Smooth muscle cell (in vitro differentiated cells): Measurements from ENCODE around the gene CEP290. TPM values are rescaled to one million over a fixed set of nuclear protein-coding genes. Genes with fewer than 3 reads are reported as not detected.

Experiments used
- DNase-seq: peaks from one replicate; lab custom pipeline; 2025; ENCODE audit not compliant: unreplicated experiment; lab: John Stamatoyannopoulos, UW
- H2AFZ ChIP-seq: fragments of 200-600 bp; sonication (generic); 2 replicates; pipeline ENCODE4 v1.6.0; 2016; ENCODE audit warnings: antibody characterized with exemption, low read depth, mild to moderate bottlenecking
- H3F3A ChIP-seq: fragments of 200-600 bp; sonication (generic); 2 replicates; pipeline ENCODE4 v1.6.0; 2017; ENCODE audit warnings: antibody characterized with exemption, low read depth
- H3K27ac ChIP-seq: fragments of 200-600 bp; sonication (generic); 2 replicates; pipeline ENCODE4 v1.5.1; 2016; ENCODE audit warnings: low read depth, mild to moderate bottlenecking
- H3K27me3 ChIP-seq: fragments of 200-600 bp; sonication (generic); 2 replicates; pipeline ENCODE4 v1.6.1; 2016; ENCODE audit warnings: low read depth, mild to moderate bottlenecking
- H3K36me3 ChIP-seq: fragments of 200-600 bp; sonication (generic); 2 replicates; pipeline ENCODE4 v1.5.1; 2016; ENCODE audit warnings: low read depth
- H3K4me1 ChIP-seq: fragments of 200-600 bp; sonication (generic); 2 replicates; pipeline ENCODE4 v1.5.1; 2016; ENCODE audit warnings: low read depth
- H3K4me2 ChIP-seq: fragments of 200-600 bp; sonication (generic); 2 replicates; pipeline ENCODE4 v1.6.0; 2016; ENCODE audit warnings: mild to moderate bottlenecking
- H3K4me3 ChIP-seq: fragments of 200-600 bp; sonication (generic); 2 replicates; pipeline ENCODE4 v1.5.1; 2016; ENCODE audit warnings: mild to moderate bottlenecking
- H3K79me2 ChIP-seq: fragments of 200-600 bp; sonication (generic); 2 replicates; pipeline ENCODE4 v1.6.0; 2016; ENCODE audit warnings: low read depth, mild to moderate bottlenecking
- H3K9ac ChIP-seq: fragments of 200-600 bp; sonication (generic); 2 replicates; pipeline ENCODE4 v1.6.0; 2016; ENCODE audit warnings: low read depth
- H3K9me3 ChIP-seq: fragments of 200-600 bp; sonication (generic); replicated peaks from 2 replicates; pipeline ENCODE4 v1.5.1; 2016; ENCODE audit warnings: low read depth
- H4K20me1 ChIP-seq: fragments of 200-600 bp; sonication (generic); 2 replicates; pipeline ENCODE4 v1.6.0; 2016; ENCODE audit warnings: low read depth
- CTCF ChIP-seq: fragments of 200-600 bp; sonication (generic); IDR thresholded peaks from 2 replicates; pipeline ENCODE4 v1.5.1; 2017; ENCODE audit warnings: borderline replicate concordance, mild to moderate bottlenecking, antibody characterized with exemption; ENCODE audit not compliant: insufficient read depth, poor library complexity, severe bottlenecking
- WGBS: methylation state at CpG from one replicate; pipeline ENCODE4 v1.1.7; 2016; ENCODE audit warnings: low lambda C conversion rate; 5-methylcytosine and 5-hydroxymethylcytosine counted together
- polyA plus RNA-seq: library from polyadenylated mRNA; unstranded; fragments of >200 nt; fragmentation: Nextera tagmentation; extraction: Ambion mirVana; gene quantifications from 2 replicates; pipeline ENCODE4 v1.2.1, GENCODE V29; 2016
- total RNA-seq: library from RNA; depleted of rRNA; stranded (reverse); fragments of >200 nt; gene quantifications from 2 replicates; pipeline ENCODE4 v1.2.3, GENCODE V29; 2014

Gene CEP290
- total and polyA plus RNA-seq, 2 experiments from 2014 or later: 10.4 to 13.2 TPM

DNA sequence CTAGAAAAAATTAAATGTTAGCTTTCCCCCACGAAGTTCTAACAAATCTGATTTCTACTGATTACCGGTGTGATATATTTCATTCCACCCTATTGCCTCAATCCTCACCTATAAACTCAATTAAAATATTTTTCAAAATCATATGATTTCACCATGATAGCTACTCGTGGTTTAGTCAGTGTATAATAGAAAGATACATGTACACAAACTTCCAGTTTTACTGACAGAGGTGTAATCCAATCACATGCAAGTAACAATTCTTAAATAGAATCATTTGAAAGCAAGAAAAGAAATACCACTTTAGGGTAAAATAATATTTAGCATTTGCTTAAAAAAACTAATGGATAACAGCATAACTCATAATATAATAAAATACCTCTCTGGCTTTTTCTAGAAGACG is 57.7 kb downstream of the CEP290 start:
- WGBS: 97% methylated on average over 4 of the region's 4 CpGs

GRCh38 chr12:88083634-88084033 is 58.3 kb downstream of the CEP290 start:
- no peak overlapping the region for H2AFZ ChIP-seq
- no peaks in the 10 kb centered on the region for H3F3A ChIP-seq
- H3K27me3 ChIP-seq: no peaks in the 10 kb centered on the region
- no peaks in the 10 kb centered on the region for H4K20me1 ChIP-seq
- H3K9me3 ChIP-seq: no peaks in the 10 kb centered on the region
- WGBS: 97% methylated on average over 3 of the region's 3 CpGs
- no peaks in the 10 kb centered on the region for H3K79me2 ChIP-seq
- H3K4me3 ChIP-seq: no peak overlapping the region
- no peak overlapping the region for H3K9ac ChIP-seq
- no peaks in the 10 kb centered on the region for H3K4me1 ChIP-seq
- no peak overlapping the region for H3K27ac ChIP-seq
- H3K36me3 ChIP-seq: peaks cover 9% of the 10 kb centered on the region
- no peak overlapping the region for H3K4me2 ChIP-seq
- no peak for DNase-seq
- no peak for TF ChIP-seq CTCF

More for the DNA sequence above, 57.7 kb downstream of the CEP290 start:
- H3K9me3 ChIP-seq: no peaks in the 10 kb centered on the region
- no peak overlapping the region for H3K4me3 ChIP-seq
- no peaks in the 10 kb centered on the region for H3K27me3 ChIP-seq
- DNase-seq: no peak
- no peak overlapping the region for H2AFZ ChIP-seq
- TF ChIP-seq CTCF: no peak
- H3K4me2 ChIP-seq: no peak overlapping the region
- no peaks in the 10 kb centered on the region for H3K4me1 ChIP-seq
- H4K20me1 ChIP-seq: no peaks in the 10 kb centered on the region
- no peaks in the 10 kb centered on the region for H3F3A ChIP-seq
- H3K9ac ChIP-seq: no peak overlapping the region
- no peaks in the 10 kb centered on the region for H3K79me2 ChIP-seq
- H3K27ac ChIP-seq: no peak overlapping the region
- H3K36me3 ChIP-seq: peaks cover 13% of the 10 kb centered on the region

DNA sequence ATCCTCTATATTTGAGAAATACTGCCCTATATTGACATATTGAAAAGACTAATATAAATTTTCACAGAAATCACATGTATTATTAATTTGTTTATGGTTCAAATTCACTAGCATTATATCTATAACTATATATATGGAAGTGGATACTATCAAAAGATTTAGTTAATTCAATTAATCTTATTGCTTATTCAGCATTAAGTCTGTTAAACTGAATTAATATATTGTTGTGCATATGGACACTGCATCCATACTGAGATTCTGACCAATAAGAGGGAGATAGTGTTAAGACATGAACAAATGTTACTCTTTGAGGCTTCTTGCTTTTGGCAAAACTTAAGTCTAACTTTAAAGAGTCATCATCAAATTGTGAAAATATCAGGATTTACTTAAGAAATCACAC is 60.6 kb downstream of the CEP290 start:
- H3K27ac ChIP-seq: no peak overlapping the region
- H3K4me2 ChIP-seq: no peak overlapping the region
- no peak overlapping the region for H3K9ac ChIP-seq
- no peak for TF ChIP-seq CTCF
- peaks cover 14% of the 10 kb centered on the region for H3K36me3 ChIP-seq
- no peaks in the 10 kb centered on the region for H3F3A ChIP-seq
- no peaks in the 10 kb centered on the region for H3K9me3 ChIP-seq
- H3K27me3 ChIP-seq: no peaks in the 10 kb centered on the region
- H3K79me2 ChIP-seq: no peaks in the 10 kb centered on the region
- no peak for DNase-seq
- no peak overlapping the region for H3K4me3 ChIP-seq
- H3K4me1 ChIP-seq: no peaks in the 10 kb centered on the region
- no peaks in the 10 kb centered on the region for H4K20me1 ChIP-seq
- H2AFZ ChIP-seq: no peak overlapping the region

GRCh38 chr12:88067301-88067700 is 74.6 kb downstream of the CEP290 start:
- Histone ChIP-seq H3K4me3 (no peak overlapping the region), H3K79me2 (no peaks in the 10 kb centered on the region), H3K9me3 (no peaks in the 10 kb centered on the region), H3K4me2 (peak overlapping the region; percentile 17), H3K27me3 (no peaks in the 10 kb centered on the region), H4K20me1 (no peaks in the 10 kb centered on the region), H2AFZ (no peak overlapping the region), H3K36me3 (peaks cover 5% of the 10 kb centered on the region), H3K9ac (peak overlapping the region; percentile 32), H3K27ac (peak overlapping the region; percentile 74), H3F3A (no peaks in the 10 kb centered on the region), H3K4me1 (no peaks in the 10 kb centered on the region)
- TF ChIP-seq CTCF: no peak
- no peak for DNase-seq
- 69% methylated on average over 9 of the region's 9 CpGs for WGBS
